Astrocyte of the cerebellum (primary cell): Measurements from ENCODE around the gene CCDC107.
A peak's percentile ranks its signal among the peaks of the same experiment; 100 is the strongest.

ENCODE experiments used
- DNase-seq: peaks from one replicate; pipeline ENCODE4 v3.0.0-alpha.2; 2011; ENCODE audit warnings: low read depth
- H3K4me3 ChIP-seq: 2 replicates; pipeline ENCODE4 v1.5.1; 2011; ENCODE audit warnings: mild to moderate bottlenecking, low read depth, low read length, moderate library complexity
- CTCF ChIP-seq: IDR thresholded peaks from 2 replicates; pipeline ENCODE4 v1.5.1; 2012; ENCODE audit warnings: low read length, low read depth, moderate library complexity, mild to moderate bottlenecking; ENCODE audit errors: missing control alignments
- in situ Hi-C: cut with HindIII; loops from 2 replicates; pipeline ENCODE4 v1.10.0; 2017; ENCODE audit warnings: low sequenced_read_pairs

CCDC107 gene

GRCh38 chr9:35657546-35658136 is 451 bp upstream of the CCDC107 start, which contains the start of gene RMRP:
TSS of gene RMRP (minus strand) at chr9:35658019.
- in situ Hi-C loops = no loop called here
- DNase-seq = peak; percentile 99
- peak; percentile 13 for TF ChIP-seq CTCF
- peak within 1 kb of the TSS; percentile 76 for H3K4me3 ChIP-seq

GRCh38 chr9:35658968-35659220 is 802 bp downstream of the CCDC107 start:
- no peak for TF ChIP-seq CTCF
- in situ Hi-C loops = no loop called here
- DNase-seq = no peak
- peak overlapping the region; percentile 76 for H3K4me3 ChIP-seq

GRCh38 chr9:35659340-35659739 is 1.2 kb downstream of the CCDC107 start:
- H3K4me3 ChIP-seq = peak overlapping the region; percentile 76
- DNase-seq = no peak
- in situ Hi-C loops = no loop called here
- no peak for TF ChIP-seq CTCF

- in situ Hi-C loops = no loop called here
- no peak for DNase-seq
- TF ChIP-seq CTCF = peak; percentile 45
- no peak overlapping the region for H3K4me3 ChIP-seq
Measured at GRCh38 chr9:35660966-35661415, 2.9 kb downstream of the CCDC107 start.

- no peak for TF ChIP-seq CTCF
- in situ Hi-C loops = no loop called here
- H3K4me3 ChIP-seq = no peak overlapping the region
- DNase-seq = no peak
Measured at GRCh38 chr9:35661756-35662350, 3.8 kb downstream of the CCDC107 start.

- H3K4me3 ChIP-seq = no peak overlapping the region
- TF ChIP-seq CTCF = no peak
- no peak for DNase-seq
- in situ Hi-C loops = no loop called here
Measured at GRCh38 chr9:35662437-35662836, 4.3 kb downstream of the CCDC107 start.
